ENCODE data around the gene MUC4.

Gene MUC4

DNA sequence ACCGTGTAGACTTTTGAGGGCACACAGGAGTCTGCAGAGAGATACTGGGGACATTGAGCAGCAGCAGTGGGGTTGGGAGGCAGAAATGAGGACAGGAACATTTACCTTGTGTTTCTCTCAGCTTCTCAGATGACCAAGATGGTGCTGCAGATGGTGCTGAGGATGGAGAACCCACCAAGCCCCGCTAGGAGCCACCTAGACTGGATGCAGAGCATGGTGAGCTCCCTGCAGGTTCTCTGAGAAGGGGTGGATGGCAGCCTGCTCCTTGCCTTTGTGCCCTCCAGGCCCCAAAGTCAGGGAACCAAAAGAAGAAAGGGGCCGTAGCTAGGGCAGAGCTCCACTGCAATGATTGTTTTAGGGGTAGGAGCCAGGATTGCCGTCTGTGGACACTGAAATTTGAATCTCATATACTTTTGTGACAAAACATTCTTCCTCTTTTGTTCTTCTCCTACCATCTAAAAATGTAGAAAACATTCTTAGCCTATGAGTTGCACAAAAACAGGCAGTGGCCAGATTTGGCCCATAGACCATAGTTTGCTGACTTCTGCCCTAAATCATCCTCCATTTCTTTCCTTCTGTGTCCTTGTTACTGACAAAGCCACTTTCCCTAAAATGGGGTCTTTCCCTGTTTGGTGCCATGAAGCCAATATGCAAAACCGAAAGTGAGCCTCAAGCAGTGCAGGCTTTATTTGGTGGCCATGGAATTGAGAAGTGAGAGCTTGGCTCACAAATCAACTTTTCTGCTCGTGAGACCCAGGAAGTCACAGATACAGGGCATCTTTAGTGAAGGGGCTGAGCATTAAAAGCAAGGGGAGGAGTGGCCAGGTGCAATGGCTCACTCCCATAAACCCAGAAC, 102.9 kb downstream of the MUC4 start:
- no peak for DNase-seq (ENCODE audit: extremely low spot score)
- TF ChIP-seq, protein P1, sequence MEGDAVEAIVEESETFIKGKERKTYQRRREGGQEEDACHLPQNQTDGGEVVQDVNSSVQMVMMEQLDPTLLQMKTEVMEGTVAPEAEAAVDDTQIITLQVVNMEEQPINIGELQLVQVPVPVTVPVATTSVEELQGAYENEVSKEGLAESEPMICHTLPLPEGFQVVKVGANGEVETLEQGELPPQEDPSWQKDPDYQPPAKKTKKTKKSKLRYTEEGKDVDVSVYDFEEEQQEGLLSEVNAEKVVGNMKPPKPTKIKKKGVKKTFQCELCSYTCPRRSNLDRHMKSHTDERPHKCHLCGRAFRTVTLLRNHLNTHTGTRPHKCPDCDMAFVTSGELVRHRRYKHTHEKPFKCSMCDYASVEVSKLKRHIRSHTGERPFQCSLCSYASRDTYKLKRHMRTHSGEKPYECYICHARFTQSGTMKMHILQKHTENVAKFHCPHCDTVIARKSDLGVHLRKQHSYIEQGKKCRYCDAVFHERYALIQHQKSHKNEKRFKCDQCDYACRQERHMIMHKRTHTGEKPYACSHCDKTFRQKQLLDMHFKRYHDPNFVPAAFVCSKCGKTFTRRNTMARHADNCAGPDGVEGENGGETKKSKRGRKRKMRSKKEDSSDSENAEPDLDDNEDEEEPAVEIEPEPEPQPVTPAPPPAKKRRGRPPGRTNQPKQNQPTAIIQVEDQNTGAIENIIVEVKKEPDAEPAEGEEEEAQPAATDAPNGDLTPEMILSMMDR (IDR thresholded peaks at IDR 0.05; ENCODE audit: control extremely low read depth, extremely low read depth, low read depth, missing control alignments) = no peak
- CTCF ChIA-PET = interaction anchor here (0.6 to 2.2 kb wide), 8 partner anchors 9 to 206 kb away, joined by 3 to 6 read pairs (median 4); no protein-coding TSS in a partner anchor
- POLR2A ChIA-PET = no interaction called here

DNA sequence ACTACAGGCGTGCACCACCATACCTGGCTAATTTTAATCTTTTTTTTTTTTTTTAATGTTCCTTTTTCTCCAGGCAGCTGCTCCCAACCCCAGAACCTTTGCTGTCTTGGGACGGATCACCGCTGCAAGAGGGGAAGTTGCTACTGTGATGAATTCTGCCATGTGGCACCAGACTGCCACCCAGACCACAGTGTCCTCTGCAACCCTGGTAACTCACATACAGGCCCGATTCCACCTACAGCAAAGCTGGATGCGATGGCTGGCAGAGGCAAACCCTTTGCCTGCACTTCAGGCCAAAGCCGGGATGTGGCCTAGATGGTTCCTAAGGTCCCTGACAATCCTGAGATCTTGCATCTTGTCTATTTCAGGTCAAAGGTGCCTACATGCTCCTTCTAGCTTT, 103.7 kb downstream of the MUC4 start:
- TF ChIP-seq, protein P1 (IDR thresholded peaks at IDR 0.05; ENCODE audit: control extremely low read depth, extremely low read depth, low read depth, missing control alignments) = no peak
- ChIA-PET CTCF (interaction anchor here (0.6 to 2.2 kb wide), 8 partner anchors 9 to 207 kb away, joined by 3 to 6 read pairs (median 4); no protein-coding TSS in a partner anchor), POLR2A (interaction anchor here (0.6 kb wide), 1 partner anchor 107 kb away, joined by 3 read pairs; no protein-coding TSS in a partner anchor)
- DNase-seq (ENCODE audit: extremely low spot score) = no peak

DNA sequence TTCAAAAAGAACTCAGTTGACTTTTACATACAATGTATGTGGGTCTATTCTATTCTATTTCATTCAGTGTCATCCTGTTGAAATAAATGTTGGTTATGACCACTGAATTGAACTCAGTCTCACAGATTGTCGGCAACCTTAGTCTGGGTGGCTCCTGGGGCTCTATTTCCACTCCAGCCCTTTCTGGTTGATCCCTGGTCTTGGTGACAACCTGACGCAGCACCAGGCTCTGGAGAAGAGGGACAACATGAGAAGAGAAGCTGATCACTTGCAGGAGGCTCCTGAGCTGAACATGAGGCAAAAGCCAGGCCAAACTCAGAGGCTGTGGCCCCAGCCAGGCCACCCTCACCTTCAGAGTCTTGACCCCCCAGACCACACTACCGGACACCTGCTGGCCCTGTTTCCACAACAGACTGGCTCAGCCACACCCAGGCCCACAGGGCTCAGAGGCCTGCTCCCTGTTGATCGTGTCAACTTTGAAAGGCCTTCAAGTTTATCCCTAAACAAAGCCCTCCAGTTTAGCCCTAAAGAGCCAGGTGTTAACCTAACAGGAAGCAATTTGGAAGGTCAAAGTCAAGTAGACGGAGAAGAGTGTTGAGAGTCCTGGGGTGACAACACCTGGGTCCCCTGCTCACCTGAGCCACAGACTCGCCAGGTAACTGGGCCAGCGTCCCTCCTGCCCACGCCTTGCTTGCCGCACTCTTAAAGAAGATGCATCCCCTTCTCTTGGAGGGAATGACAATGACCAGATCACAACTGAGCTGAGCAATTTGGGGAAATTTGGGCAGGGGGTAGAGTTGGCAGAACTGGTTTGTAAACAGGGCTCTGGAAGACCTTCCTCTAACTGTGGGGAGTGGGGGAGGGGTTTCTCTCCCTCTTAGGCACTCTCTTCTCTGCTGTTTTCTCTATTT, 106.4 kb downstream of the MUC4 start:
- CTCF ChIA-PET = no interaction called here
- TF ChIP-seq, protein P1 (IDR thresholded peaks at IDR 0.05; ENCODE audit: control extremely low read depth, extremely low read depth, low read depth, missing control alignments) = no peak
- DNase-seq (ENCODE audit: extremely low spot score) = no peak
- POLR2A ChIA-PET = no interaction called here

DNA sequence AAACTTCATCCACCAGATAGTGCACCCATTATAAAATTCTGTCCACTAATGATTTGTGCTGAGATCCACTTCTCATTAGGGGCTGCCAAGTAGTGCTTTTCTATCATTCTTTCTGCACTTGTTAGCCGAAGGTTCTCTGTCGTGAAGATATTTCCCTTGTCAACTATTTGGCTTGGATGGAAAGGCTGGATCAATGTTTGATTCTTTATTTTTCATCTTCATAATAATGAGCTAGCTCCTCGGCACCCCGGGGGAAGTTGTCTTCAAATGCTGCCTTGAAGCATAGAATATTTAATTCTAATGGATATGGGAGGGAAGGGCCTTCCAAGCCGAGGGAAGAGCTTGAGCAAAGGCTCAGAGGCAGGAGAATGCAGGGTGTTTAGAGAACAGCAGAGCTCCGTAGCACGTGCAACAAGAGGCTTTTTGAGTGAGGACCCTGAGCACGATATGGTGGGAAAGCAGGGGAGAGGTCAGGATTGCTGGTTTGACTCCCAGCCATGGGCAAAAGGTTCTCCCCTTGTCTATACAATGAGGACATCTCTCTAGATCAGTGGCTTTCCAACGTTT, 107.2 kb downstream of the MUC4 start:
- CTCF ChIA-PET = interaction anchor here (1.7 kb wide), 1 partner anchor 12 kb away, joined by 5 read pairs; no protein-coding TSS in a partner anchor
- TF ChIP-seq, protein P1 (IDR thresholded peaks at IDR 0.05; ENCODE audit: control extremely low read depth, extremely low read depth, low read depth, missing control alignments) = no peak
- no peak for DNase-seq (ENCODE audit: extremely low spot score)
- POLR2A ChIA-PET = interaction anchor here (0.6 kb wide), 1 partner anchor 242 kb away, joined by 3 read pairs; no protein-coding TSS in a partner anchor

DNA sequence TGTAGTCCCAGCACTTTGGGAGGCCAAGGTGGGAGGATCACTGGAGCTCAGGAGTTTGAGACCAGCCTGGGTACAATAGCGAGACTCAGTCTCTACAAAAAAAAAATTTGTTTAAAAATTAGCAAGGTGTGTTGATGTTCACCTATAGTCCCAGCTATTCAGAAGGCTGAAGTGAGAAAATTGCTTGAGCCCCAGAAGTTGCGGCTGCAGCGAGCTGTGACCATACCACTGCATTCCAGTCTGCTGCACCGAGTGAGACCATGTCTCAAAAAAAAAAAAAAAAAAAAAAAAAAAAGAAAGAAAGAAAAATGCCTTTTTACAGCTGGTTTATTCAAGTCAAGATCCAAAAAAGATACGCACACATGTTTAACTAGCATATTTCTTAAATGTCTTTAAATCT, 108.0 kb downstream of the MUC4 start:
- TF ChIP-seq, protein P1 (IDR thresholded peaks at IDR 0.05; ENCODE audit: control extremely low read depth, extremely low read depth, low read depth, missing control alignments) = no peak
- no peak for DNase-seq (ENCODE audit: extremely low spot score)
- ChIA-PET POLR2A (interaction anchor here (0.6 kb wide), 1 partner anchor 243 kb away, joined by 3 read pairs; no protein-coding TSS in a partner anchor), CTCF (interaction anchor here (1.1 to 1.7 kb wide), 3 partner anchors 11 to 156 kb away, joined by 3 to 5 read pairs (median 3); no protein-coding TSS in a partner anchor)

All from GM10248 (cell line).